A673 (cell line): ENCODE results near the gene TBC1D22A.

ENCODE experiments used
- CTCF ChIP-seq: fragments of 300-800, 200-600 bp; sonication (generic); conservative IDR thresholded peaks from 2 replicates; pipeline ENCODE4 v1.5.1; 2017; ENCODE audit warnings: low read depth, mild to moderate bottlenecking, antibody characterized with exemption, low read length, moderate library complexity, mixed read lengths
- EZH2 ChIP-seq: fragments of 200-600 bp; sonication (generic); IDR thresholded peaks from 2 replicates; pipeline ENCODE4 v1.6.1; 2017; ENCODE audit warnings: borderline replicate concordance, low read depth, mild to moderate bottlenecking, mixed read lengths, antibody characterized with exemption, low read length; ENCODE audit not compliant: poor library complexity, severe bottlenecking

- TF ChIP-seq CTCF = no peak
- TF ChIP-seq EZH2 = no peak
These were observed 728 bp downstream of the TBC1D22A start for GRCh38 chr22:46763051-46763705.
